ENCODE measurements around the gene KCND3. TPM values are rescaled to one million over a fixed set of nuclear protein-coding genes. Genes with fewer than 3 reads are reported as not detected.

The KCND3 gene
- total and polyA plus RNA-seq, 4 donors: 1.0 to 27.1 (median 6.1) TPM

GRCh38 chr1:111789666-111790316 lies 199.7 kb downstream of the KCND3 start:
- Histone ChIP-seq H3K4me1 (ENCODE audit: control insufficient read depth in 4 of 4, insufficient read depth in 4 of 4, low read length in 3 of 4) (no peaks in the 10 kb centered on the region), H3K27ac (ENCODE audit: low read depth in 1 of 2, low read length in 2 of 2) (no peak overlapping the region), H3K36me3 (ENCODE audit: control insufficient read depth in 4 of 4, insufficient read depth in 3 of 4, low read depth in 1 of 4, low read length in 3 of 4) (no peaks in the 10 kb centered on the region), H3K27me3 (ENCODE audit: control insufficient read depth in 4 of 4, insufficient read depth in 4 of 4, low read length in 3 of 4) (no peaks in the 10 kb centered on the region), H3K9me3 (ENCODE audit: control insufficient read depth in 4 of 4, low read length in 3 of 4) (no peaks in the 10 kb centered on the region), H3K4me3 (ENCODE audit: low read depth in 1 of 3, low read length in 3 of 3) (no peak overlapping the region), H3K9ac (ENCODE audit: low read depth in 1 of 2, low read length in 2 of 2) (no peak overlapping the region)
- TF ChIP-seq CTCF (IDR thresholded peaks at IDR 0.05; ENCODE audit: low read depth, low read length, missing input control) (peak; percentile 24), NR2F2 (IDR thresholded peaks at IDR 0.05) (no peak), RAD21 (IDR thresholded peaks at IDR 0.05) (peak; percentile 66 to 68), FOXA1 (IDR thresholded peaks at IDR 0.05) (no peak)
- no peak for DNase-seq (ENCODE audit: low spot score)
- 88% methylated on average over 2 of the region's 2 CpGs for WGBS

DNA sequence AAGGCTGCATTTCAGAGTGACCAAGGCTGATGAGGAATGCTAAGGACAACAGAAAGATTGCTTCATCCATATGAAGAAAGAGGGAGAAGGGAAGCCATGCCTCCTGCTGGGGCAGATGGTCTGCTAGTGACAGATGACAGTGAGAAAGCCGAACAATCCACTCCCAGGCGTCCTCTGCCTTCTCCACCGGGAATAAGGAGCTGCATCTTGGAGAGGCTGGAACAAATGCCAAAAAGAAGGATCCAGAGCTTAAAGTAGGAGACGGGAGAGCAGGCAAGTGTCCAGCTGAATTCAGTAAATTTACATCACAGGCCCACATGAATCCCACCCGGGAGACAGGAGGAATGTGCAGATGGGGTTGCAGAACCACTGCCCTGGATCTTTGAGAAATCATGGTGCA lies 200.3 kb downstream of the KCND3 start:
- DNase-seq (ENCODE audit: low spot score): no peak
- Histone ChIP-seq H3K9me3 (ENCODE audit: control insufficient read depth in 4 of 4, low read length in 3 of 4) (no peaks in the 10 kb centered on the region), H3K4me3 (ENCODE audit: low read depth in 1 of 3, low read length in 3 of 3) (no peak overlapping the region), H3K27ac (ENCODE audit: low read depth in 1 of 2, low read length in 2 of 2) (no peak overlapping the region), H3K4me1 (ENCODE audit: control insufficient read depth in 4 of 4, insufficient read depth in 4 of 4, low read length in 3 of 4) (no peaks in the 10 kb centered on the region), H3K9ac (ENCODE audit: low read depth in 1 of 2, low read length in 2 of 2) (no peak overlapping the region), H3K27me3 (ENCODE audit: control insufficient read depth in 4 of 4, insufficient read depth in 4 of 4, low read length in 3 of 4) (no peaks in the 10 kb centered on the region), H3K36me3 (ENCODE audit: control insufficient read depth in 4 of 4, insufficient read depth in 3 of 4, low read depth in 1 of 4, low read length in 3 of 4) (no peaks in the 10 kb centered on the region)
- 81% methylated on average over 5 of the region's 5 CpGs for WGBS
- TF ChIP-seq CTCF (IDR thresholded peaks at IDR 0.05; ENCODE audit: low read depth, low read length, missing input control) (no peak), SP1 (IDR thresholded peaks at IDR 0.05) (no peak), HNF4G (IDR thresholded peaks at IDR 0.05) (no peak), JUND (IDR thresholded peaks at IDR 0.05) (no peak), EGR1 (IDR thresholded peaks at IDR 0.05; ENCODE audit: low read depth in 2 of 2) (no peak), MAX (IDR thresholded peaks at IDR 0.05) (no peak), FOXA2 (IDR thresholded peaks at IDR 0.05) (no peak), RAD21 (IDR thresholded peaks at IDR 0.05) (no peak), YY1 (IDR thresholded peaks at IDR 0.05) (no peak), GABPA (IDR thresholded peaks at IDR 0.05 in 1 of 2, conservative IDR thresholded peaks at IDR 0.05 in 1 of 2) (no peak), TAF1 (conservative IDR thresholded peaks at IDR 0.05) (no peak), ATF3 (IDR thresholded peaks at IDR 0.05) (no peak), HNF4A (conservative IDR thresholded peaks at IDR 0.05) (no peak), ZBTB33 (IDR thresholded peaks at IDR 0.05) (no peak)
